HAP-1 (cell line): Measurements from ENCODE around the gene TTLL5.

ENCODE experiments used
- DNase-seq, 2 experiments: peaks; one replicate each; pipeline ENCODE4 v3.0.0-alpha.2; 2016 to 2020; ENCODE audit warnings: low spot score in 2 of 2
- H3K27me3 ChIP-seq: fragments of 250-450 bp; sonication (Bioruptor Pico); 2 replicates; pipeline ENCODE4 v1.5.1; 2020; ENCODE audit warnings: low read depth, mild to moderate bottlenecking, moderate library complexity
- H3K36me3 ChIP-seq: fragments of 250-450 bp; sonication (Bioruptor Pico); replicated peaks from 2 replicates; pipeline ENCODE4 v1.5.1; 2020; ENCODE audit warnings: mild to moderate bottlenecking
- H3K4me1 ChIP-seq: fragments of 250-450 bp; sonication (Bioruptor Pico); 2 replicates; pipeline ENCODE4 v1.5.1; 2020; ENCODE audit warnings: mild to moderate bottlenecking
- H3K4me3 ChIP-seq: fragments of 250-450 bp; sonication (Bioruptor Pico); 2 replicates; pipeline ENCODE4 v1.5.1; 2020; ENCODE audit warnings: mild to moderate bottlenecking, moderate library complexity
- H3K9me3 ChIP-seq: fragments of 250-450 bp; sonication (Bioruptor Pico); 2 replicates; pipeline ENCODE4 v1.5.1; 2020; ENCODE audit warnings: mild to moderate bottlenecking, moderate library complexity
- in situ Hi-C: fragments of 300-500 bp; cut with MboI; formaldehyde crosslinking; loops from 3 replicates; pipeline ENCODE4 v1.14.3; 2020; ENCODE audit warnings: low sequenced_read_pairs, inconsistent platforms, mixed read lengths

TTLL5 gene

DNA sequence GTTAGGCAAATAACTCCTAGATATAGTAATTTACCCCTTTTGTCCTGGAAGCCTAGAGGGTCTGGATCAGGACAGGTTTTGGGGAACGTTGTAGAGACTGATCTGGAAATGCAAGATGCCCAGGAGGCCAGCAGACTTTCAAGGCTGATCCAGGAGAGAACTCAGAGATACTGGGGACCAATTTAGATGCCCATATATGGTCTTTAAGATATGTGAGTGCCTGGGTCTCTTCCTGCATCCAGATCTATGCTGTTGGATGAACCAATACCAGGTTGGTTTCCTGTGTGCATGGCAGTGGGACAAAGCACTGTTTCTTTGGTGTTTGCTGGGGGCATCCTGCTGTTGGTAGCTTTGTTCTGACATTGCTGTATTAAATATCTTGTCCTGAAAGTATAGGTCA lies 5.8 kb upstream of the TTLL5 start:
- Histone ChIP-seq H3K9me3 (no peaks in the 10 kb centered on the region), H3K4me3 (no peak overlapping the region), H3K4me1 (peaks cover 6% of the 10 kb centered on the region; the same call in 1 of the 2 replicates), H3K36me3 (peaks cover 36% of the 10 kb centered on the region), H3K27me3 (no peaks in the 10 kb centered on the region)
- in situ Hi-C loops = loop anchor here (25.0 kb wide), 1 partner anchor 518 kb away; the partner anchor contains the start of gene NEK9
- no peak for DNase-seq

DNA sequence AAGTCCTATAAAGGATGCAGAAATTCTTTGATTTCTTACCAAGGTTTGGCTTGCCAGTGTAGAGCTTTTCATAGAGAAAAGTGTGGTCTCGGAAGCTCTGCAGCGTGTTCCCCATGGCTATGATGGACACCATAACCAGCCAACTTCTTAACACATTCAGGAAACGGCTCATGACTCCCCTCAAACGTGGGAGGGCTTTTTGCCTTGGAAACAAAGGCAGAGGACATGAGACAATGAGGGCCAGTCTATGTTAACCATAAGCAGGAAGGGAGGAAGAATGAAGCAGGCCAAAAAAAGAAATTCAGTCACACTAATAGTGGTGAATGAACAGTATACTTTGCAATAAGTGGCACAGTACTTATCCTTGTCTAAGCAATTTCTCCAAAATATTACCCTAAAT lies 3.7 kb upstream of the TTLL5 start:
- in situ Hi-C loops = loop anchor here (25.0 kb wide), 1 partner anchor 520 kb away; the partner anchor contains the start of gene NEK9
- Histone ChIP-seq H3K27me3 (no peaks in the 10 kb centered on the region), H3K4me3 (no peak overlapping the region), H3K9me3 (no peaks in the 10 kb centered on the region), H3K4me1 (peaks cover 8% of the 10 kb centered on the region), H3K36me3 (peaks cover 22% of the 10 kb centered on the region)
- no peak for DNase-seq

DNA sequence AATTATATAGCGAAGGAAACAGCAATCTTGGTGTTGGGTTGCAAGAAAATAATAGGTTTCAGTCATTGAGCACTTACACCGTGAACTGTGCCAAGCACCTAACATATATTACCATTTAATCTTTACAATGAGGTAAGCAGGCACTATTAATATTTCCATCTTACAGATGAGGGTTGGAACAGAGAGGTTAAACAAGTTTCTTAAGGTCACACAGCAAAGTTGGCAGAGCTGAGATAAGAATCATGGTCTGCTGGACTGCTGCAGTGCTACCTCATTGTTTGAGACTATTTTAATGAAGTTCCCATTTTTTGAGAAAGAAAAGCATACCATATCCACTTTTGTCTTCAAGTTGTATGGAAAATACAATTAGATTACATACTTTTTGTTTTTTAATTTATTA lies 2.1 kb upstream of the TTLL5 start:
- DNase-seq = no peak
- H3K4me3 ChIP-seq = no peak overlapping the region
- H3K27me3 ChIP-seq = no peaks in the 10 kb centered on the region
- in situ Hi-C loops = loop anchor here (25.0 kb wide), 1 partner anchor 522 kb away; the partner anchor contains the start of gene NEK9
- H3K36me3 ChIP-seq = peaks cover 15% of the 10 kb centered on the region
- peaks cover 8% of the 10 kb centered on the region for H3K4me1 ChIP-seq
- no peaks in the 10 kb centered on the region for H3K9me3 ChIP-seq

DNA sequence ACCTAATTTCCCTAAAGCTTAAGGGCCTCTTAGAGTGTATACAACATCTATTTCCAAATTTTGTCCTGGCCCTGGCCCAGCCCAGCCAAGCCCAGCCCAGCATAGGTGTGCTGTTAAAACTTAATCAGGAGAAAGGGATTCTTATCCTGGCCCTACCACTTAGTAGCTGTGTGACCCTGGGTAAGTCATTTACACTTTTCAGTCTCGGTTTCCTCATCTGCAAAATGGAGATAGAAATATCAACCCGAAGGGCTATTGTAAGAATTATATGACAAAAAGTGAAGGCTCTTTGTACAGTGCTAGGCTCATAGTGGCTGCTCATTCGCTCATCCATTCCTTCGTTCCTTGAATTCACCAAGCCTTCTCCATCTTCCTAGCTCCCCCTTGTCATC lies 812 bp upstream of the TTLL5 start:
- peaks cover 9% of the 10 kb centered on the region for H3K36me3 ChIP-seq

GRCh38 chr14:75661499-75661814 lies 411 bp downstream of the TTLL5 start:
- H3K4me3 ChIP-seq = peak overlapping the region; percentile 98
- H3K27me3 ChIP-seq = no peaks in the 10 kb centered on the region
- in situ Hi-C loops = loop anchor here (25.0 kb wide), 1 partner anchor 524 kb away; the partner anchor contains the start of gene NEK9
- DNase-seq = no peak
- peaks cover 8% of the 10 kb centered on the region for H3K4me1 ChIP-seq
- peaks cover 6% of the 10 kb centered on the region for H3K36me3 ChIP-seq
- no peaks in the 10 kb centered on the region for H3K9me3 ChIP-seq

More for the DNA sequence above, 812 bp upstream of the TTLL5 start:
- Histone ChIP-seq H3K4me1 (peaks cover 8% of the 10 kb centered on the region), H3K4me3 (peak overlapping the region; percentile 98), H3K9me3 (no peaks in the 10 kb centered on the region), H3K27me3 (no peaks in the 10 kb centered on the region)
- DNase-seq = no peak
- in situ Hi-C loops = loop anchor here (25.0 kb wide), 1 partner anchor 523 kb away; the partner anchor contains the start of gene NEK9

DNA sequence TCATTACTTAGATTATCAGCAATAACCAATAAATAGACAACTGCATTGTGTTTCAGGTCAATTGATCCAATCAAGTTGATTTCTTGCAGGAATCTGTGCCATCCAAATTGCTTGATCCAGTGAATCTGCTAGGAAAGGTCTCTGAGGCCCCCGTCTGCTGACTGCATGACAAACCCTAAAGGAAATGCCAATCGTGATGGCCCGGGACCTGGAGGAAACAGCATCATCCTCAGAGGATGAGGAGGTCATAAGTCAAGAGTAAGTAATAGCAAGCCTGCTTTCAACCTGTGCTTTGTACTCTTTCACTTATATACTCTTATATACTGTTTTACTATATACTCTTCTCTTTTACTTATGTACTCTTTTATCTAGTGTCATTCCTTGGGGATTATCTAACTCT lies 1.9 kb downstream of the TTLL5 start:
- Histone ChIP-seq H3K27me3 (no peaks in the 10 kb centered on the region), H3K9me3 (no peaks in the 10 kb centered on the region), H3K4me1 (peaks cover 8% of the 10 kb centered on the region), H3K4me3 (no peak overlapping the region), H3K36me3 (peaks cover 11% of the 10 kb centered on the region)
- in situ Hi-C loops = loop anchor here (25.0 kb wide), 1 partner anchor 526 kb away; the partner anchor contains the start of gene NEK9
- no peak for DNase-seq

GRCh38 chr14:75667099-75667765 lies 6.2 kb downstream of the TTLL5 start:
- in situ Hi-C loops = loop anchor here (25.0 kb wide), 1 partner anchor 530 kb away; the partner anchor contains the start of gene NEK9
- H3K4me3 ChIP-seq = no peak overlapping the region
- no peak for DNase-seq
- peaks cover 36% of the 10 kb centered on the region for H3K36me3 ChIP-seq
- no peaks in the 10 kb centered on the region for H3K9me3 ChIP-seq
- H3K27me3 ChIP-seq = no peaks in the 10 kb centered on the region
- no peaks in the 10 kb centered on the region for H3K4me1 ChIP-seq

DNA sequence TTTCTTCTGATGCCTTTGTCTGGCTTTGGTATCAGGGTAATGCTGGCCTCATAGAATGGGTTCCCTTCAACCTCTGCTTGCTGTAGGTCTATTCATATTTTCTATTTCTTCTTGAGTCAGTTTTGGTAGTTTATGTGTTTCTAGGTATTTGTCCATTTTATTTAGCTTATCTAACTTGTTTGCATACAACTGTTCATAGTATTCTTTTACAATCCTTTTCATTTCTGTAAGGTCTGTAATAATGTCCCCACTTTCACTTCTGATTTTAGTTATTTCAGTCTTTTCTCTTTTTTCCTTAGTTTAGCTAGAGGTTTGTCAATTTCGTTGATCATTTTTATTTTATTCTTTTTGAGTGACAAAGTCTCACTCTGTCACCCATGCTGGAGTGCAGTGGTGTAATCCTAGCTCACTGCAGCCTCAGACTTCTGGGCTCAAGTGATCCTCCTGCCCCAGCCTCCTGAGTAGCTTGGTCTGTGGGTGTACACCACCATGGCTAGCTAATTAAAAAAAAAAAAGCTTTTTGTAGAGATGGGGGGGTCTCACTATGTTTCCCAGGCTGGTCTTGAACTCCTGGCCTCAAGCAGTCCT lies 11.7 kb downstream of the TTLL5 start:
- no peak overlapping the region for H3K4me3 ChIP-seq
- peaks cover 25% of the 10 kb centered on the region for H3K36me3 ChIP-seq
- H3K9me3 ChIP-seq = no peaks in the 10 kb centered on the region
- H3K27me3 ChIP-seq = no peaks in the 10 kb centered on the region
- H3K4me1 ChIP-seq = no peaks in the 10 kb centered on the region
- in situ Hi-C loops = loop anchor here (25.0 kb wide), 1 partner anchor 535 kb away; the partner anchor contains the start of gene NEK9
- DNase-seq = no peak

GRCh38 chr14:75673345-75674035 lies 12.4 kb downstream of the TTLL5 start:
- H3K4me3 ChIP-seq = no peak overlapping the region
- in situ Hi-C loops = loop anchor here (25.0 kb wide), 1 partner anchor 536 kb away; the partner anchor contains the start of gene NEK9
- peaks cover 6% of the 10 kb centered on the region for H3K4me1 ChIP-seq
- no peak for DNase-seq
- H3K27me3 ChIP-seq = no peaks in the 10 kb centered on the region
- no peaks in the 10 kb centered on the region for H3K9me3 ChIP-seq
- H3K36me3 ChIP-seq = peaks cover 25% of the 10 kb centered on the region

GRCh38 chr14:75675265-75675960 lies 14.4 kb downstream of the TTLL5 start:
- Histone ChIP-seq H3K4me1 (peaks cover 15% of the 10 kb centered on the region), H3K4me3 (no peak overlapping the region), H3K27me3 (no peaks in the 10 kb centered on the region), H3K36me3 (peaks cover 7% of the 10 kb centered on the region), H3K9me3 (no peaks in the 10 kb centered on the region)
- DNase-seq = no peak
- in situ Hi-C loops = no loop called here

DNA sequence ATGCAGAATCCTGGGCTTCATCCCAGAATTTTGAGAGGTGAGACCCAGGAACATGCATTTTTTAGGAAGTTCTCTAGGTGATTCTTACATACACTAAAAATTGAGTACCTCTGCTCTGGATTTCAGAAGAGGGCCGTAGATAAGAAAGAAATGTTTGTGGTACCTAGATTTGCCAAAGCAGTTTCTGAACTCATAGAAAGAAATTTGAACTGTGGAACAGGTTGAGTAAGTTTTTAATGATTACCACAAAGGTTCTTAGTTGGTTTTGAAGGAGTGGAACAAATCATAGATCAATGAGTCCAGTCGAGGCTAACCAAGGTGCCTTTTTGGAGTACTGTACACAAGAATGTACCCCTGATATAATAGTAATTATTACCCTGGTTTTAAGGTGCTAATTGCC lies 24.9 kb downstream of the TTLL5 start:
- Histone ChIP-seq H3K4me3 (no peak overlapping the region), H3K27me3 (no peaks in the 10 kb centered on the region), H3K4me1 (no peaks in the 10 kb centered on the region), H3K36me3 (peaks cover 10% of the 10 kb centered on the region), H3K9me3 (no peaks in the 10 kb centered on the region)
- no peak for DNase-seq
- in situ Hi-C loops = no loop called here

DNA sequence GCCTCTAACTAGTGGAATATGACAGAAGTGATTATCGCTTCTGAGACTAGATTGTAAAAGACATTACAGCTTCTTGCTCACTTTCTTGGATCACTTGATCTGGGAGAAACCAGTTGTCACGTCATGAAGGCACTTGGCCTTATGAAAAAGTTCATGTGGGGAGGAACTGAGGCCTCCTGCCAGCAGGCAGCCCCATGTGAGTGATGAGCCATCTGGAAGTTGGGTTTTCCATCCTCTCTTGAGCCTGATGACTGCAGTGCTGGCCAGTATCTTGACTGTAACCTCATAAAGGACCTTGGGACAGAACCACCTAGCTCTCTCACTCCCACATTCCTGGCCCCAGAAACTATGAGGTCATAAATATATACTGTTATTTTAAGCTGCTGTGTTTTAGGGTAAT lies 28.0 kb downstream of the TTLL5 start:
- in situ Hi-C loops = no loop called here
- H3K9me3 ChIP-seq = no peaks in the 10 kb centered on the region
- H3K4me1 ChIP-seq = no peaks in the 10 kb centered on the region
- peaks cover 10% of the 10 kb centered on the region for H3K36me3 ChIP-seq
- no peak for DNase-seq
- H3K4me3 ChIP-seq = no peak overlapping the region
- no peaks in the 10 kb centered on the region for H3K27me3 ChIP-seq

GRCh38 chr14:75690010-75690409 lies 29.0 kb downstream of the TTLL5 start:
- Histone ChIP-seq H3K4me3 (no peak overlapping the region), H3K36me3 (peaks cover 10% of the 10 kb centered on the region; the same call in 1 of the 2 replicates), H3K27me3 (no peaks in the 10 kb centered on the region), H3K9me3 (no peaks in the 10 kb centered on the region), H3K4me1 (no peaks in the 10 kb centered on the region)
- in situ Hi-C loops = no loop called here
- DNase-seq = no peak
